ENCODE measurements around the gene ZNF638. TPM values are rescaled to one million over a fixed set of nuclear protein-coding genes. Genes with fewer than 3 reads are reported as not detected.

The ZNF638 gene
- total and polyA plus RNA-seq, 9 of the 15 experiments (the other 6 are each of a cell fraction or from before 2014, with no cell fraction given) = 53.3 to 165 (median 98.8) TPM

GRCh38 chr2:71455741-71456569, 124.4 kb downstream of the ZNF638 start:
- Histone ChIP-seq H3K27me3 (ENCODE audit: control insufficient read depth in 2 of 2, insufficient read depth in 2 of 2, low read length in 2 of 2) (no peaks in the 10 kb centered on the region), H3K4me2 (ENCODE audit: insufficient read depth, low read length) (no peak overlapping the region), H3K9me3 (replicated peaks; ENCODE audit: control insufficient read depth, insufficient read depth, low read depth, low read length) (no peaks in the 10 kb centered on the region), H2AFZ (ENCODE audit: low read depth, low read length) (no peak overlapping the region), H3K4me3 (no peak overlapping the region), H4K20me1 (replicated peaks; ENCODE audit: control insufficient read depth, insufficient read depth, low read length) (no peaks in the 10 kb centered on the region; the same call in 1 of the 2 replicates), H3K36me3 (ENCODE audit: control insufficient read depth, insufficient read depth, low read length) (no peaks in the 10 kb centered on the region), H3K4me1 (replicated peaks in 1 of 2; ENCODE audit: control insufficient read depth in 2 of 2, insufficient read depth in 2 of 2, low read length in 2 of 2) (peaks cover 23 to 36% of the 10 kb centered on the region in 2 experiments), H3K27ac (ENCODE audit: extremely low read depth, low read depth, low read length) (no peak overlapping the region), H3K9ac (ENCODE audit: insufficient read depth in 1 of 2, low read depth in 2 of 2, low read length in 2 of 2) (no peak overlapping the region), H3K79me2 (ENCODE audit: control insufficient read depth, insufficient read depth, low read length) (no peaks in the 10 kb centered on the region), H3K9me1 (ENCODE audit: control insufficient read depth, insufficient read depth, low read length) (no peaks in the 10 kb centered on the region)
- BruUV-seq (replicated peaks) = no TSS peak
- no peak for FAIRE-seq
- ATAC-seq = no peak
- TF ChIP-seq ZBTB33 (CRISPR knock-in tag; IDR thresholded peaks at IDR 0.05) (no peak), ZNF41 (CRISPR knock-in tag; conservative IDR thresholded peaks at IDR 0.05) (no peak), PRMT5 (CRISPR knock-in tag; IDR thresholded peaks at IDR 0.05) (no peak), HNRNPUL1 (IDR thresholded peaks at IDR 0.05; ENCODE audit: low read length) (no peak), STAG1 (CRISPR knock-in tag; IDR thresholded peaks at IDR 0.05; ENCODE audit: borderline replicate concordance) (no peak), ASH1L (IDR thresholded peaks at IDR 0.05; ENCODE audit: borderline replicate concordance, low read depth, partially characterized antibody) (no peak), ID3 (CRISPR knock-in tag; IDR thresholded peaks at IDR 0.05) (no peak), ID3 (tag; IDR thresholded peaks at IDR 0.05) (no peak), SP2 (IDR thresholded peaks at IDR 0.05; ENCODE audit: extremely low read depth, low read depth, low read length, poor library complexity, severe bottlenecking) (no peak), LEF1 (IDR thresholded peaks at IDR 0.05) (no peak), CREM (IDR thresholded peaks at IDR 0.05; ENCODE audit: low read depth) (no peak), NFIC (IDR thresholded peaks at IDR 0.05) (no peak), RFX5 (IDR thresholded peaks at IDR 0.05; ENCODE audit: low read depth, low read length) (no peak), ZNF766 (CRISPR knock-in tag; conservative IDR thresholded peaks at IDR 0.05) (no peak), ZBTB43 (CRISPR knock-in tag; IDR thresholded peaks at IDR 0.05) (no peak)
- POLR2A ChIA-PET = interaction anchor here (0.6 to 1.4 kb wide), 4 partner anchors 8 to 130 kb away, joined by 3 to 4 read pairs (median 3); no protein-coding TSS in a partner anchor
- intact Hi-C loops (cut with micrococcal nuclease) (no loop called here), in situ Hi-C loops (cut with MboI) (no loop called here)
- DNase-seq (ENCODE audit: extremely low read depth in 1 of 4, low spot score in 3 of 4) = no peak
- WGBS (ENCODE audit: insufficient coverage, low coverage, missing lambda C conversion rate) = 64% methylated on average over 6 of the region's 6 CpGs
- CTCF ChIA-PET (ENCODE audit: low intra/inter-chr PET ratio) = no interaction called here

Data from K562 (cell line).